HG02973 (cell line): Measurements from ENCODE around the gene DCTN1.
"Not testable (repeated sequence)": the region's sequence is repeated elsewhere in the genome, so short reads cannot be mapped to it uniquely, and the experiment has no call there.

Source experiments
- ATAC-seq: cut with Tn5 transposase; IDR thresholded peaks from one replicate; pipeline ENCODE4 v1.9.1; 2021; ENCODE audit warnings: moderate library complexity; ENCODE audit not compliant: unreplicated experiment

DCTN1 gene

GRCh38 chr2:74372674-74373073, 7.4 kb downstream of the DCTN1 start:
- no peak for ATAC-seq

- no peak for ATAC-seq
Measured at GRCh38 chr2:74371421-74371820, 8.7 kb downstream of the DCTN1 start.

GRCh38 chr2:74369976-74370375, 10.1 kb downstream of the DCTN1 start:
- ATAC-seq: no peak

DNA sequence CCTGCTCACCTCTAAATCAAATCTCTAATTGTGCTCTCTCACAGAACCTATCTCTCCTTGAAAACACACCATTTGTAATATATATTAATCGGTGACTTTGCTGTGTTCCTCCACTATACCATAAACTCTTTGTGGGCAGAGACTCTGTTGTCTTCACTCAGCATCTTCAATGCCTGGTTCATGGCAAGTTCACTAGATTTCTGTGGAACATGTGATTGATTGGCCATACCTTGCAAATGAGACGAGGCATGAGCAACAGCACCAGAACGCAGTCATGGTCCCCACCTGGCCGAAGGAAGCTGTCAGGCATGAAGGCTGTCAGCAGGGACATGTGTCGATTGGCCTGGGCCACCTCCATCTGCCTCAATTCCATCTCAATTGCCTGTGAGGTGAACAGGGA, 11.6 kb downstream of the DCTN1 start:
- ATAC-seq: no peak

GRCh38 chr2:74367789-74368188, 12.3 kb downstream of the DCTN1 start:
- no peak for ATAC-seq

DNA sequence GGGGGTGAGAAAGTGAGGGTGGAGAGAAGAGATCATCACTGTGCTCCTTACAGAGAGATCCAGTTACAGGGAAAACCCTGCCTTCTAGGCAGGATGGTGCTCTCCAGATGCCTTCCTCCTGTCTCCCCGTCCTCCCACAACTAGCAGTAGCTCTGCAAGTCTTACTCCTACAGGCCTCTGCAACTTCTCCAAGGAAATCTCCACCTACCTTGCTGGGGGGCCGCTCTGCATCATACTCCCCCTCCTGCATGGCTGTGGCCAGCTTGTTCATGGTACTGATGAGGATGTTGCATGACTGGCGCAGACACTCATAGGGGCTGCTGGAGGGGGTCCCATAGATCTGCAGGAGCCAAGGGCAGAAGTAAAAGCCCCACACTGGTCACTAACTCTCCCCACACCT, 14.1 kb downstream of the DCTN1 start:
- no peak for ATAC-seq

DNA sequence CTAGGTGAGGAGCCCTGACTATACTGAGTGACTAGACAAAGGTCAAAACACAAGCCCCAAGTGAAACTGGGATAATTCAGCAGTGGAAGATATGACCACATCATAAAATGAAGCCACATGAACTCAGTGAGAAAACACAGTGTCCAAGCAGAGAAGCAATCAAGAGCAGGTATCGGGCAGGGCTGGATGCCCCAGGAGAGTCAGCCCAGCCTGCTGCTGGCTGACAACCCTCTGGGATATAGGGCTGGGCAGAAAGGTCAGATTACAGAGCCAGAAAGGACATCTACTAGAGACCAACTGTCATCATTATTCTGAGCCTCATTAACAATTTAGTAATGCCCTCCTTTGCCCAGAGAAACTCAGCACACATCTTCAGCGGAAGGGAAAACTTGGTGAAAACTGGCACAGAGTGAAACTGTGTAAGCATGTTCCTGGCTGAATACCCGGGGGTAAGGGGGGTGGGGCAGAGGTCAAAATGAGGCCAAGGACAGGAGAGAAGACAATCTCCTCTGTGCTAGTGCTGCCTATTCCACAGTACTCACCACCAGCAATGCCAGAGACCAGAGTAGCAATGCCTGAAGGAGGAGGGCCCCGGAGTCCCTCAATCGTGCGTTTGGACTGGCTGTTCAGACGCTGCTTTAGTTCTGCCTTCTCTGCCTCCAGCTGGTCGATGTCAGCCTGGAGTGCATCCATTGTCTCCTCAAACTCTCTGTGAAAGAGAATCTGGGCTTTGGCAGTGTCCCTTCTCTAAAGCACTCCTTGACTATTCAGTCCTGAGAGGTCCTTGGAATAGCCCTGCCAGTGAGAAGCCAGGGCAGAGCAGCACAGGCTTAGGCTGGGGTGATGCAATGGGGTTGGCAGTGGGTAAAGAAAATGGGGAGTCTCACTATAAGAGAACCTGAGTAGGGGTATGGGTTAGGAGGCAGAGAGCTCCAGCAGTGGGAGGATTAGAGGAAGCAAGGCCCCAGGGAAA, 15.3 kb downstream of the DCTN1 start:
- no peak for ATAC-seq

- no peak for ATAC-seq
Measured at GRCh38 chr2:74361327-74361726, 18.8 kb downstream of the DCTN1 start.

DNA sequence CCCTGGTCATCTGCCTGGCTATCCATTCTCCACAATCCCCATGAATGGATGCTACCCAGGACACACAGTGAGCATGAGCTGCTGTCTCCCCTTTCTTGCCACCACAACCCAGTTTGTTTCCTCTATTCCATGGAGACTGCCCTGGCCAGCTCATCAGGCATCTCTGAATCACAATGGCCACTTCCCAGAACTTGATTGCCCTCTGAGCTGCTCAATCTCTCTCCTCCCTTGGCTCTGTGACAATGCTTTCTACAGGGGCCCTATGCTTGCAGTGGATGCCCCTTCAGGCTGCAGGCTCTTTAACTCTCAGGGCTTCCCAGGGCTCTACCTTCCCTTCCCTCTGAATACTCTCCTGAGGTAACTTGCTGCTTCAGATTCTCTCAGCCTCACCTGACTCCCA, 22.5 kb downstream of the DCTN1 start:
- no peak for ATAC-seq

DNA sequence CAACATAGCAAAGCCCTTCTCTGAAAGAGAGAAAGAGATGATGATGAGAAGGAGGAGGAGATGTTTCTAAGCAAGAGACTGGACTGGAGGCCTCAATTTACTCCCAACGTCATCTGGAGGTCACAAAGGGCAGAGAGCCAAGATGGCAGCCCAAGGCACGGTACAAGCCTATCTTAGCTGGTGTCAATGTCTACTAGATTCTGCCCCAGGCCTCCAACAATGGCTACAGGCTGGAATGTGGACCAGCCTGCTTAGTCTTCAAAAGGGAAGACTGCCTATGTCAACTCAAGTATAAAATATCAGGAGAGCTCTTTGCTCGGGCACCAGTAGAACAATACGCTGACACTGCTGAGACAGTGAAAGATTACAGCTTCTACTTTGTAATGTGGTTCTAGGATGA, 30.2 kb downstream of the DCTN1 start:
- no peak for ATAC-seq

GRCh38 chr2:74347742-74348141, 32.4 kb downstream of the DCTN1 start:
- ATAC-seq: no peak

GRCh38 chr2:74347303-74347702, 32.8 kb downstream of the DCTN1 start:
- ATAC-seq: no peak

DNA sequence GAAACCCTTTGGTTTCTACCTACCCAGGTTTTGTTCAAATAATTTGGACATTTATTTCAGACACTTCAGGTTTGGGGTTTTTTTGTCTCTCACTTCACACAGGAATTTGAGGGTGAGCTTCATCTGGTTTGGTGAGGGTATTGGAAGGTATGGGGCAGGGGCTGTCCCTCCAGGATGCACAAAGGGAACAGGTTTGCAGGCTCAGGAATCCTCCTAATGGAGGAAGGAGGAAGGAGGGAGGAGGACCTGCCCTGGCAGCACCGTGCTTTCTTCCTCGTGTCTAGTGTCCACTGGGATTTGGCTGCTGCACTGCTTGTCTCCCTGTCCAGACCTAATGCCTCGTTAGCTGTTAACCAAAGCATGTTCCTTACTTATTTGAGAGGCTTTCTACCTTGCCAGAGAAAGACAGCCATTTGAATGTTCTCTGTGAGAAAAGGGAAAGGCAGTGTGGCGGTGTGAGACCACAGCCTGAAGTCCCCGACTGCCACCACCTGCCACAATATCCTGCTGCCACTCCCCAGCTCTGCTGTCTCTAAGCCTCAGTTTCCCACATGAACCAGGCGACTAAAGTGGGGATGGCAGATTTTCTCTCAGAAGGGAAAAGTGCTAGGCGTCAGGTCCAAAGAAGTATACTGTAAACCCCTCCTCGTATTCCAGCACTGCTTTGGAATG, 34.7 kb downstream of the DCTN1 start:
- no peak for ATAC-seq

- no peak for ATAC-seq
Measured at GRCh38 chr2:74343316-74343715, 36.8 kb downstream of the DCTN1 start, which contains the start of gene SLC4A5. TSS of gene SLC4A5 (minus strand) at chr2:74343416. CDS start at chr2:74315023, 28,393 bp downstream.

DNA sequence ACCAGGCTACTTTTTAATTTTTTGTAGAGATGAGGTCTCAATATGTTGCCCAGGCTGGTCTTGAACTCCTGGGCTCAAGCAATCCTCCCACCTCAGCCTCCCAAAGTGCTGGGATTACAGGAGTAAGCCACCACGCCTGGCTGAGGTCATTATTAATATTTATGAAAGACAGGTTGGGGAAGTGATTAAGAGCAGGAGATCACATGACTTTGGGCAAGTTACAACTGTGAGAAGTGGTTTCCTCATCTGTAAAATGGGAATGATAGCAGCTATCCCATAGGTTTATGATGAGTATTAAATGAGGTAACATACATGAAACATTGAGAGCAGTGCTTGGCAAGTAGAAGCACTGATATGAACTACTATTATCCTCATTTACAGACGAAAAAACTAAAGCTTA, 43.9 kb downstream of the DCTN1 start:
- not testable (repeated sequence) for ATAC-seq

GRCh38 chr2:74334931-74335333, 45.2 kb downstream of the DCTN1 start:
- no peak for ATAC-seq

- ATAC-seq: no peak
Measured at GRCh38 chr2:74333896-74334586, 46.1 kb downstream of the DCTN1 start.

DNA sequence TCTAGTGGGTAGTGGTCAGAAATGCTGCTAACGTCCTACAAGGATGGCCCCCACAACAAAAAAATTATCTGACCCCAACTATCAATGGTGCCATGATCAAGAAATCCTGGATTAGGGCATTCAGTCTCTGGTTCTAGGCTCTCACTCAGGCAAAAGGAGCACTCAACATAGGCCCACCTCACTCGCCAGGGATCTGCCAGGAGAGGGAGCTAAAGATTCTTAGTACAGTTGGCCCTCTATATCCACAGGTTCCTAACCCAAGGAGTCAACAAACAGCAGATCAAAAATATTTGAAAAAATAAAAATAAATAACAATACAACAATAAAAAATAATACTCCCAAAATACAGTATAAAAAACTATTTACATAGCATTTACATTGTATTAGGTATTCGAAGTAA, 46.9 kb downstream of the DCTN1 start:
- no peak for ATAC-seq

GRCh38 chr2:74332550-74333174, 47.4 kb downstream of the DCTN1 start:
- ATAC-seq: no peak

- ATAC-seq: no peak
Measured at GRCh38 chr2:74328573-74328972, 51.5 kb downstream of the DCTN1 start.

DNA sequence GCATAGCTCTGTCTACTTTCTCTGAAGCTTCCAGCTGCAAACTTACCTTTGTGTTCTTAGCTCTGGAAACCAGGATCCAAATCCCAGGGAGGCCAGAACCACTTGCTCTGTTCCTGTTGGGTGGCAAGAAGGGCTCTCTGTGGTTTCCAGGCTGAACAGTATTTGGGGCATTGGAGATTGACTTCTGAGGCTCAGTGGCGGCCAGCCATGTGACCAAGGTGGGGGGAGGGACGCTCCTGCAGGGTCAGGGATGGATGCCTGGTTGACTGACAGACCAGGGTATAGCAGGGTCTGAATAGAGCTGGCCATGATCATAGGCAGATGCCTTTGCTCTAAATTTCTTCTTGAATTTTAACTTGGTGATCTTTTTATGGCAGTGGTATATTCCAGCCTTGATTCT, 52.0 kb downstream of the DCTN1 start:
- ATAC-seq: no peak
